ENCODE results near the gene GMIP. TPM values are rescaled to one million over a fixed set of nuclear protein-coding genes. Genes with fewer than 3 reads are reported as not detected.
"Not testable (repeated sequence)": the region's sequence is repeated elsewhere in the genome, so short reads cannot be mapped to it uniquely, and the experiment has no call there.

The GMIP gene, protein sequence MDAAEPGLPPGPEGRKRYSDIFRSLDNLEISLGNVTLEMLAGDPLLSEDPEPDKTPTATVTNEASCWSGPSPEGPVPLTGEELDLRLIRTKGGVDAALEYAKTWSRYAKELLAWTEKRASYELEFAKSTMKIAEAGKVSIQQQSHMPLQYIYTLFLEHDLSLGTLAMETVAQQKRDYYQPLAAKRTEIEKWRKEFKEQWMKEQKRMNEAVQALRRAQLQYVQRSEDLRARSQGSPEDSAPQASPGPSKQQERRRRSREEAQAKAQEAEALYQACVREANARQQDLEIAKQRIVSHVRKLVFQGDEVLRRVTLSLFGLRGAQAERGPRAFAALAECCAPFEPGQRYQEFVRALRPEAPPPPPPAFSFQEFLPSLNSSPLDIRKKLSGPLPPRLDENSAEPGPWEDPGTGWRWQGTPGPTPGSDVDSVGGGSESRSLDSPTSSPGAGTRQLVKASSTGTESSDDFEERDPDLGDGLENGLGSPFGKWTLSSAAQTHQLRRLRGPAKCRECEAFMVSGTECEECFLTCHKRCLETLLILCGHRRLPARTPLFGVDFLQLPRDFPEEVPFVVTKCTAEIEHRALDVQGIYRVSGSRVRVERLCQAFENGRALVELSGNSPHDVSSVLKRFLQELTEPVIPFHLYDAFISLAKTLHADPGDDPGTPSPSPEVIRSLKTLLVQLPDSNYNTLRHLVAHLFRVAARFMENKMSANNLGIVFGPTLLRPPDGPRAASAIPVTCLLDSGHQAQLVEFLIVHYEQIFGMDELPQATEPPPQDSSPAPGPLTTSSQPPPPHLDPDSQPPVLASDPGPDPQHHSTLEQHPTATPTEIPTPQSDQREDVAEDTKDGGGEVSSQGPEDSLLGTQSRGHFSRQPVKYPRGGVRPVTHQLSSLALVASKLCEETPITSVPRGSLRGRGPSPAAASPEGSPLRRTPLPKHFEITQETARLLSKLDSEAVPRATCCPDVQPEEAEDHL
- total RNA-seq, result 10.5 and 12.0 TPM in 2 replicates
- long read RNA-seq, result 0 reads

DNA sequence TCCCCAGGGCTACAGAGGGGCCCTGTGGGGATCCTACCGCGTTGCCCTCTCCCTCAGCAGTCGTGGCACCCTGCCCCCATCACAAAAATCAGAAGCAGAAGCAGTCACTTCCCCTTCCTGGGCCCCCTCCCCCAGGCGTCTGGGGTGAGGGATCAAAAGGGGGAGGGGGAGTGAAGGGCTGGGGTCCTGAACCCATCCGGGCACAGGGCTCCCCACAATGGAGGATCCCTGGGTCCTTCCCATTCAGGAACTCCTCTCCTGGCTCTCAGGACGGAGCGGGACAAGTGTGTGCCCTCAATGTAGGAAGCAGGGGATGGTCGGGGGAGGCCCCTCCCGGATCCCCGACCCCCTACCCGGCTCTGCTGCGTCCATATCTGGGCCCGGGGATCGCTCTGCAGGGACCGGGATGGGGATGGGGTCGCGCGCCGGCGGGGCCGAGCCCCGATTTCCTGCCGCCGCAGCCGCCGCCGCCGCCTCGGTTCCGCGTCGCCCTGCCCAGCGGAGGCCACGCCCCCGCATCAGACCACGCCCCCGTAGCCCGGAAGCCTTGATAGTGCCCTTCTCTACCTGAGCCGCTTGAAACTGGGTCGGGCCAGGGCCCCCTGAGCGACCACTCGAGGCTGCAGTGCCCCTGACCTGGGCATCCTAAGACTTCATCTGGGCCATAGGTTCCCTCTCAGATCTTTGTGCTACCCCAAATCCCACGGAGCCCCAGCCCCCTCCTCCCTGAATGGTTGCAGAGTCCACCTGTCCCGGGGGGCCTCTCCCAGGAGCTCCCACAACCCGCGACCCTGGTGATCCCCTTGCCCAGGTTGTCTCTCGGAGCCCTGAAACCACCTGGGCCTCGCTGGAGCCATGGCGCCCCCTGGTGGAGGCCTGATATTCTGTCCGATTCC lies at the start of gene GMIP:
Gene GMIP (minus strand): TSS at position 500 of the 896 bp plus-strand sequence. CDS start 128 bp downstream, at position 372.
- peak within 1 kb of the TSS; percentile 94 for H3K4me3 Mint-ChIP-seq (ENCODE audit: unreplicated experiment)
- TF ChIP-seq, protein P1, sequence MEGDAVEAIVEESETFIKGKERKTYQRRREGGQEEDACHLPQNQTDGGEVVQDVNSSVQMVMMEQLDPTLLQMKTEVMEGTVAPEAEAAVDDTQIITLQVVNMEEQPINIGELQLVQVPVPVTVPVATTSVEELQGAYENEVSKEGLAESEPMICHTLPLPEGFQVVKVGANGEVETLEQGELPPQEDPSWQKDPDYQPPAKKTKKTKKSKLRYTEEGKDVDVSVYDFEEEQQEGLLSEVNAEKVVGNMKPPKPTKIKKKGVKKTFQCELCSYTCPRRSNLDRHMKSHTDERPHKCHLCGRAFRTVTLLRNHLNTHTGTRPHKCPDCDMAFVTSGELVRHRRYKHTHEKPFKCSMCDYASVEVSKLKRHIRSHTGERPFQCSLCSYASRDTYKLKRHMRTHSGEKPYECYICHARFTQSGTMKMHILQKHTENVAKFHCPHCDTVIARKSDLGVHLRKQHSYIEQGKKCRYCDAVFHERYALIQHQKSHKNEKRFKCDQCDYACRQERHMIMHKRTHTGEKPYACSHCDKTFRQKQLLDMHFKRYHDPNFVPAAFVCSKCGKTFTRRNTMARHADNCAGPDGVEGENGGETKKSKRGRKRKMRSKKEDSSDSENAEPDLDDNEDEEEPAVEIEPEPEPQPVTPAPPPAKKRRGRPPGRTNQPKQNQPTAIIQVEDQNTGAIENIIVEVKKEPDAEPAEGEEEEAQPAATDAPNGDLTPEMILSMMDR (IDR thresholded peaks at IDR 0.05), result peak; percentile 92
- DNase-seq (ENCODE audit: extremely low spot score, unreplicated experiment), result no peak
- peaks cover 15% of the 10 kb centered on the region for H3K4me1 Mint-ChIP-seq (ENCODE audit: unreplicated experiment)
- peaks cover 4% of the 10 kb centered on the region for H3K36me3 Mint-ChIP-seq (ENCODE audit: unreplicated experiment)
- peak within 1 kb of the TSS; percentile 81 for H3K27ac Mint-ChIP-seq (ENCODE audit: unreplicated experiment)
- no peaks in the 10 kb centered on the region for H3K9me3 Mint-ChIP-seq (ENCODE audit: unreplicated experiment)
- no peaks in the 10 kb centered on the region for H3K27me3 Mint-ChIP-seq (ENCODE audit: unreplicated experiment)

DNA sequence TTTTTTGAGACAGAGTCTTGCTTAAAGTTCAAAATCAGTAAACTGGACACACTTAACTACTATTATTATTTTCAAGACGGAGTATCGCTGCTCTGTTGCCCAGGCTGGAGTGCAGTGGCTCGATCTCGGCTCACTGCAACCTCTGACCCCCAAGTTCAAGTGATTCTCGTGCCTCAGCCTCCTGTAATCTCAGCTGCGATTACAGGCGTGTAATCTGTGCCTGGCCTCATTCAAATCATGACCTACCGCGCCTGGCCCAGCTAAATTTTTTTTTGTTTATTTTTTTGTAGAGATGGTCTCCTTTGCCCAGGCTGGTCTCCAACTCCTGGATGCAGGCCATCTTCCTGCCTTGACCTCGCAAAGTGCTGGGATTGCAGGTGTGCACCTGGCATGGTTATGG lies 48.2 kb upstream of the GMIP start:
- Mint-ChIP-seq H3K4me1 (ENCODE audit: unreplicated experiment) (no peaks in the 10 kb centered on the region), H3K27me3 (ENCODE audit: unreplicated experiment) (no peaks in the 10 kb centered on the region), H3K27ac (ENCODE audit: unreplicated experiment) (no peak overlapping the region), H3K4me3 (ENCODE audit: unreplicated experiment) (no peak overlapping the region), H3K9me3 (ENCODE audit: unreplicated experiment) (peaks cover 4% of the 10 kb centered on the region), H3K36me3 (ENCODE audit: unreplicated experiment) (peaks cover 3% of the 10 kb centered on the region)
- TF ChIP-seq, protein P1 (IDR thresholded peaks at IDR 0.05), result no peak
- DNase-seq (ENCODE audit: extremely low spot score, unreplicated experiment), result no peak

GRCh38 chr19:19689023-19689422 lies 45.6 kb upstream of the GMIP start:
- H3K27me3 Mint-ChIP-seq (ENCODE audit: unreplicated experiment); DNase-seq (ENCODE audit: extremely low spot score, unreplicated experiment); H3K36me3 Mint-ChIP-seq (ENCODE audit: unreplicated experiment); H3K9me3 Mint-ChIP-seq (ENCODE audit: unreplicated experiment); H3K27ac Mint-ChIP-seq (ENCODE audit: unreplicated experiment); H3K4me1 Mint-ChIP-seq (ENCODE audit: unreplicated experiment); H3K4me3 Mint-ChIP-seq (ENCODE audit: unreplicated experiment): not testable (repeated sequence)

GRCh38 chr19:19687090-19687489 lies 43.6 kb upstream of the GMIP start:
- H3K9me3 Mint-ChIP-seq (ENCODE audit: unreplicated experiment), result peaks cover 14% of the 10 kb centered on the region
- H3K27me3 Mint-ChIP-seq (ENCODE audit: unreplicated experiment), result no peaks in the 10 kb centered on the region
- DNase-seq (ENCODE audit: extremely low spot score, unreplicated experiment), result no peak
- H3K4me1 Mint-ChIP-seq (ENCODE audit: unreplicated experiment), result no peaks in the 10 kb centered on the region
- TF ChIP-seq, protein P1 (IDR thresholded peaks at IDR 0.05), result no peak
- no peak overlapping the region for H3K4me3 Mint-ChIP-seq (ENCODE audit: unreplicated experiment)
- peaks cover 13% of the 10 kb centered on the region for H3K36me3 Mint-ChIP-seq (ENCODE audit: unreplicated experiment)
- H3K27ac Mint-ChIP-seq (ENCODE audit: unreplicated experiment), result no peak overlapping the region

GRCh38 chr19:19686580-19686979 lies 43.1 kb upstream of the GMIP start:
- DNase-seq (ENCODE audit: extremely low spot score, unreplicated experiment), result no peak
- H3K36me3 Mint-ChIP-seq (ENCODE audit: unreplicated experiment), result peaks cover 13% of the 10 kb centered on the region
- no peaks in the 10 kb centered on the region for H3K27me3 Mint-ChIP-seq (ENCODE audit: unreplicated experiment)
- peaks cover 14% of the 10 kb centered on the region for H3K9me3 Mint-ChIP-seq (ENCODE audit: unreplicated experiment)
- H3K4me3 Mint-ChIP-seq (ENCODE audit: unreplicated experiment), result no peak overlapping the region
- H3K4me1 Mint-ChIP-seq (ENCODE audit: unreplicated experiment), result no peaks in the 10 kb centered on the region
- TF ChIP-seq, protein P1 (IDR thresholded peaks at IDR 0.05), result no peak
- no peak overlapping the region for H3K27ac Mint-ChIP-seq (ENCODE audit: unreplicated experiment)

DNA sequence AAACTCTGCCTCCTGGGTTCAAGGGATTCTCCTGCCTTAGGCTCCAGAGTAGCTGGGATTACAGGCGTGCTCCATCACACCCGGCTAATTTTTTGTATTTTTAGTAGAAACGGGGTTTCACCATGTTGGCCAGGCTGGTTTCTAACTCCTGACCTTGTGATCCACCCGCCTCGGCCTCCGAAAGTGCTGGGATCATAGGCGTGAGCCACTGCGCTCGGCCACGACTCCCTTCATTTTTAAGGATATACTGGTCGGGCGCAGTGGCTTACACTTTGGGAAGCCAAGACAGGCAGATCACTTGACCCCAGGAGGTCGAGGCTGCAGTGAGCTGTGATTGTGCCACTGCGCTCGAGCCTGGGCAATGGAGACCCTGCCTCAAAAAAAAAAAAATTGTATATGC lies 42.7 kb upstream of the GMIP start:
- H3K4me1 Mint-ChIP-seq (ENCODE audit: unreplicated experiment); DNase-seq (ENCODE audit: extremely low spot score, unreplicated experiment); H3K27me3 Mint-ChIP-seq (ENCODE audit: unreplicated experiment); H3K27ac Mint-ChIP-seq (ENCODE audit: unreplicated experiment); H3K4me3 Mint-ChIP-seq (ENCODE audit: unreplicated experiment): not testable (repeated sequence)
- Mint-ChIP-seq H3K36me3 (ENCODE audit: unreplicated experiment) (peaks cover 17% of the 10 kb centered on the region), H3K9me3 (ENCODE audit: unreplicated experiment) (peaks cover 14% of the 10 kb centered on the region)

Measured in osteocyte (in vitro differentiated cells).